ENCODE data around the gene P2RY13.
A peak's percentile ranks its signal among the peaks of the same experiment; 100 is the strongest.

The P2RY13 gene

GRCh38 chr3:151297429-151297828, 31.9 kb downstream of the P2RY13 start:
- in situ Hi-C loops (cut with HindIII; ENCODE audit: low sequenced_read_pairs), result no loop called here
- no peak for DNase-seq (ENCODE audit: low read depth)
- no peak overlapping the region for H3K4me3 ChIP-seq (ENCODE audit: low read depth, low read length)
- TF ChIP-seq CTCF (IDR thresholded peaks at IDR 0.05; ENCODE audit: low read depth, low read length, missing control alignments), result no peak

GRCh38 chr3:151296226-151296625, 33.1 kb downstream of the P2RY13 start:
- TF ChIP-seq CTCF (IDR thresholded peaks at IDR 0.05; ENCODE audit: low read depth, low read length, missing control alignments), result no peak
- no peak overlapping the region for H3K4me3 ChIP-seq (ENCODE audit: low read depth, low read length)
- in situ Hi-C loops (cut with HindIII; ENCODE audit: low sequenced_read_pairs), result no loop called here
- no peak for DNase-seq (ENCODE audit: low read depth)

- TF ChIP-seq CTCF (IDR thresholded peaks at IDR 0.05; ENCODE audit: low read depth, low read length, missing control alignments), result no peak
- H3K4me3 ChIP-seq (ENCODE audit: low read depth, low read length), result no peak overlapping the region
- in situ Hi-C loops (cut with HindIII; ENCODE audit: low sequenced_read_pairs), result no loop called here
- DNase-seq (ENCODE audit: low read depth), result no peak
Observed at GRCh38 chr3:151293127-151293526, 36.2 kb downstream of the P2RY13 start.

GRCh38 chr3:151290673-151291072, 38.7 kb downstream of the P2RY13 start:
- peak; percentile 48 for DNase-seq (ENCODE audit: low read depth)
- no peak overlapping the region for H3K4me3 ChIP-seq (ENCODE audit: low read depth, low read length)
- in situ Hi-C loops (cut with HindIII; ENCODE audit: low sequenced_read_pairs), result no loop called here
- peak; percentile 39 for TF ChIP-seq CTCF (IDR thresholded peaks at IDR 0.05; ENCODE audit: low read depth, low read length, missing control alignments)

GRCh38 chr3:151289445-151289844, 39.9 kb downstream of the P2RY13 start:
- TF ChIP-seq CTCF (IDR thresholded peaks at IDR 0.05; ENCODE audit: low read depth, low read length, missing control alignments), result no peak
- no peak overlapping the region for H3K4me3 ChIP-seq (ENCODE audit: low read depth, low read length)
- in situ Hi-C loops (cut with HindIII; ENCODE audit: low sequenced_read_pairs), result no loop called here
- DNase-seq (ENCODE audit: low read depth), result no peak

- TF ChIP-seq CTCF (IDR thresholded peaks at IDR 0.05; ENCODE audit: low read depth, low read length, missing control alignments), result no peak
- no peak for DNase-seq (ENCODE audit: low read depth)
- no peak overlapping the region for H3K4me3 ChIP-seq (ENCODE audit: low read depth, low read length)
- in situ Hi-C loops (cut with HindIII; ENCODE audit: low sequenced_read_pairs), result no loop called here
Observed at GRCh38 chr3:151285940-151286339, 43.4 kb downstream of the P2RY13 start.

Data from astrocyte of the cerebellum (primary cell).